ENCODE results near the gene NGF.

GRCh38 chr1:115282807-115283208 lies 55.2 kb downstream of the NGF start:
- TF ChIP-seq POLR2AphosphoS5 (IDR thresholded peaks at IDR 0.05) (peak in 1 of 3 donors; percentile 39), CTCF (IDR thresholded peaks at IDR 0.05) (no peak), POLR2A (IDR thresholded peaks at IDR 0.05) (no peak)

All from stomach (tissue), 4 donors.